HCT116 (cell line): ENCODE data around the gene TRAT1. TPM values are rescaled to one million over a fixed set of nuclear protein-coding genes. Genes with fewer than 3 reads are reported as not detected.

Experiments used
- ATAC-seq: fragments of 200-7000 bp; cut with Tn5 transposase; 2 replicates; pipeline ENCODE4 v1.9.1; 2020; ENCODE audit warnings: mild to moderate bottlenecking, moderate library complexity
- BruUV-seq: library from RNA; stranded (reverse); fragments of 400-500 nt; replicated peaks from 2 replicates; lab custom pipeline; 2021; lab: Mats Ljungman, UMichigan
- CTCF ChIA-PET: fragments of 300-600 bp; sonication (Branson Sonifier 250); formaldehyde crosslinking; loops from one replicate; lab custom pipeline; 2021; ENCODE audit warnings: antibody characterized with exemption; lab: Charles Lee
- POLR2A ChIA-PET: fragments of 300-600, 350-600 bp; sonication (Branson Sonifier 250); formaldehyde crosslinking; loops from one replicate; lab custom pipeline; 2021; ENCODE audit warnings: antibody characterized with exemption; lab: Charles Lee
- RAD21 ChIA-PET, 2 experiments: fragments of 300-600 bp; sonication (Branson Sonifier 250); formaldehyde crosslinking; loops; one replicate each; lab custom pipeline; 2023; ENCODE audit warnings: low total read pairs in 2 of 2; ENCODE audit not compliant: uncharacterized antibody in 2 of 2, unreplicated experiment in 2 of 2, low non-redundant PET in 1 of 2; lab: Charles Lee
- DNase-seq: peaks from one replicate; pipeline ENCODE4 v3.0.0-alpha.2; 2010; ENCODE audit warnings: low read depth, low spot score
- H2AFZ ChIP-seq: fragments of 200-600 bp; shearing (Covaris generic), sonication (generic); 2 replicates; pipeline ENCODE4 v1.6.1; 2017; ENCODE audit warnings: low read depth, mixed run types, mixed read lengths, antibody characterized with exemption, low read length; ENCODE audit not compliant: poor library complexity, severe bottlenecking
- H3K27ac ChIP-seq: 2 replicates; pipeline ENCODE4 v1.5.1; 2012; ENCODE audit warnings: low read depth, low read length
- H3K27me3 ChIP-seq: fragments of 200-600 bp; sonication (generic); 2 replicates; pipeline ENCODE4 v1.6.1; 2016; ENCODE audit warnings: mixed run types, low read length, mixed read lengths; ENCODE audit not compliant: insufficient read depth
- H3K36me3 ChIP-seq, 2 experiments: fragments of 200-500 bp in 1 of 2; fragments of 200-600 bp in 1 of 2; sonication (Bioruptor generic) in 1 of 2; sonication (generic) in 1 of 2; 2 replicates each; pipeline versions ENCODE4 v1.5.1 to v1.6.1; 2014 to 2016; ENCODE audit warnings: low read length in 2 of 2, inconsistent platforms in 1 of 2, mixed read lengths in 1 of 2, mixed run types in 1 of 2; ENCODE audit not compliant: insufficient read depth in 2 of 2, control insufficient read depth in 1 of 2
- H3K4me1 ChIP-seq, 2 experiments: fragments of 200-600 bp in 1 of 2; sonication (generic) in 1 of 2; 2 replicates each; pipeline versions ENCODE4 v1.5.1 to v1.6.1; 2012 to 2017; ENCODE audit warnings: low read length in 2 of 2, inconsistent platforms in 1 of 2, mild to moderate bottlenecking in 1 of 2, mixed read lengths in 1 of 2, mixed run types in 1 of 2, moderate library complexity in 1 of 2; ENCODE audit not compliant: insufficient read depth in 2 of 2, control insufficient read depth in 1 of 2
- H3K4me2 ChIP-seq: fragments of 200-600 bp; sonication (generic); 2 replicates; pipeline ENCODE4 v1.6.1; 2017; ENCODE audit warnings: mixed run types, low read length, mixed read lengths
- H3K4me3 ChIP-seq, 2 experiments: fragments of 200-600 bp in 1 of 2; sonication (generic) in 1 of 2; replicated peaks in 1 of 2; 2 replicates each; pipeline ENCODE4 v1.5.1; 2011 to 2016; ENCODE audit warnings: low read length in 2 of 2, control low read depth in 1 of 2, low read depth in 1 of 2, mild to moderate bottlenecking in 1 of 2, mixed read lengths in 1 of 2, mixed run types in 1 of 2
- H3K79me2 ChIP-seq: fragments of 200-600 bp; sonication (generic); 2 replicates; pipeline ENCODE4 v1.6.1; 2017; ENCODE audit warnings: mild to moderate bottlenecking, mixed run types, low read length, moderate library complexity, mixed read lengths; ENCODE audit not compliant: insufficient read depth
- H3K9ac ChIP-seq: fragments of 200-600 bp; sonication (generic); 2 replicates; pipeline ENCODE4 v1.6.1; 2016; ENCODE audit warnings: low read length, mixed read lengths
- H3K9me2 ChIP-seq: fragments of 200-600 bp; sonication (generic), shearing (Covaris generic); 2 replicates; pipeline ENCODE4 v1.6.1; 2017; ENCODE audit warnings: mixed run types, mild to moderate bottlenecking, moderate library complexity; ENCODE audit not compliant: insufficient read depth
- H3K9me3 ChIP-seq, 2 experiments: fragments of 200-500 bp in 1 of 2; fragments of 200-600 bp in 1 of 2; sonication (Bioruptor generic) in 1 of 2; sonication (generic) in 1 of 2; 2 replicates each; pipeline ENCODE4 v1.6.1; 2014 to 2017; ENCODE audit warnings: low read length in 2 of 2, mixed read lengths in 2 of 2, inconsistent platforms in 1 of 2, low read depth in 1 of 2, mild to moderate bottlenecking in 1 of 2, mixed run types in 1 of 2, moderate library complexity in 1 of 2; ENCODE audit not compliant: control insufficient read depth in 1 of 2, insufficient read depth in 1 of 2
- H4K20me1 ChIP-seq: fragments of 200-600 bp; sonication (generic), shearing (Covaris generic); 2 replicates; pipeline ENCODE4 v1.6.1; 2017; ENCODE audit warnings: mixed run types, mild to moderate bottlenecking, moderate library complexity; ENCODE audit not compliant: insufficient read depth
- CBX3 ChIP-seq: IDR thresholded peaks from 2 replicates; pipeline ENCODE4 v1.6.1; 2012; ENCODE audit warnings: low read depth
- CEBPB ChIP-seq: IDR thresholded peaks from 2 replicates; pipeline ENCODE4 v1.6.1; 2012; ENCODE audit warnings: low read depth
- CTCF ChIP-seq, 3 experiments: fragments of 200-600 bp in 1 of 3; sonication (generic) in 1 of 3; IDR thresholded peaks in 2 of 3; conservative IDR thresholded peaks in 1 of 3; 2 replicates each; pipeline ENCODE4 v1.5.1; 2012 to 2017; ENCODE audit warnings: low read depth in 2 of 3, low read length in 2 of 3, antibody characterized with exemption in 1 of 3, borderline replicate concordance in 1 of 3, control low read depth in 1 of 3, mild to moderate bottlenecking in 1 of 3, mixed read lengths in 1 of 3, mixed run types in 1 of 3, moderate library complexity in 1 of 3; ENCODE audit not compliant: insufficient read depth in 1 of 3
- ELF1 ChIP-seq: IDR thresholded peaks from 2 replicates; pipeline ENCODE4 v1.6.1; 2012; ENCODE audit warnings: low read depth, borderline replicate concordance
- FOSL1 ChIP-seq: IDR thresholded peaks from 2 replicates; pipeline ENCODE4 v1.6.1; 2012; ENCODE audit warnings: low read depth
- JUND ChIP-seq: IDR thresholded peaks from 2 replicates; pipeline ENCODE4 v1.6.1; 2012
- POLR2AphosphoS5 ChIP-seq: IDR thresholded peaks from 2 replicates; pipeline ENCODE4 v1.6.1; 2011; ENCODE audit warnings: mild to moderate bottlenecking, low read depth, low read length, moderate library complexity
- RAD21 ChIP-seq: IDR thresholded peaks from 2 replicates; pipeline ENCODE4 v1.6.1; 2012; ENCODE audit warnings: low read depth, mild to moderate bottlenecking
- SIN3A ChIP-seq: IDR thresholded peaks from 2 replicates; pipeline ENCODE4 v1.6.1; 2012; ENCODE audit warnings: low read depth
- SP1 ChIP-seq: IDR thresholded peaks from 2 replicates; pipeline ENCODE4 v1.6.1; 2012; ENCODE audit warnings: low read depth
- SRF ChIP-seq: IDR thresholded peaks from 2 replicates; pipeline ENCODE4 v1.6.1; 2012; ENCODE audit warnings: low read depth
- TCF7L2 ChIP-seq: IDR thresholded peaks from 2 replicates; pipeline ENCODE4 v1.7.0; 2011; ENCODE audit warnings: borderline replicate concordance, inconsistent platforms; ENCODE audit not compliant: insufficient read depth, insufficient read length; ENCODE audit errors: extremely low read depth
- YY1 ChIP-seq: IDR thresholded peaks from 2 replicates; pipeline ENCODE4 v1.6.1; 2011; ENCODE audit warnings: low read length, low read depth, moderate library complexity, mild to moderate bottlenecking; ENCODE audit not compliant: insufficient replicate concordance; ENCODE audit errors: extremely low read depth
- ZNF274 ChIP-seq: fragments of 200-500 bp; sonication (Bioruptor generic); IDR thresholded peaks from 2 replicates; pipeline ENCODE4 v1.6.1; 2014; ENCODE audit warnings: mild to moderate bottlenecking, low read depth, low read length, inconsistent platforms
- intact Hi-C: fragments of 100-400 bp; cut with micrococcal nuclease; formaldehyde crosslinking; loops from 2 replicates; pipeline ENCODE4 v1.10.0; 2022
- total RNA-seq: library from RNA; stranded (reverse); gene quantifications from one replicate; pipeline ENCODE4 v1.2.1, GENCODE V29; 2021; ENCODE audit not compliant: unreplicated experiment
- TF ChIP-seq, protein P1 (sequence below): IDR thresholded peaks from 2 replicates; pipeline ENCODE4 v1.6.1; 2012
- TF ChIP-seq, protein P2 (sequence below): IDR thresholded peaks from 2 replicates; pipeline ENCODE4 v1.6.1; 2011; ENCODE audit warnings: mild to moderate bottlenecking, low read length, moderate library complexity; ENCODE audit not compliant: insufficient replicate concordance; ENCODE audit errors: extremely low read depth
- TF ChIP-seq, protein P3 (sequence below): IDR thresholded peaks from 2 replicates; pipeline ENCODE4 v1.6.1; 2012; ENCODE audit warnings: low read depth
- TF ChIP-seq, protein P4 (sequence below): IDR thresholded peaks from 2 replicates; pipeline ENCODE4 v1.6.1; 2012

The TRAT1 gene
- total RNA-seq, 1 experiment from 2014 or later, result not detected

GRCh38 chr3:108826309-108827187 lies 4.0 kb downstream of the TRAT1 start:
- Histone ChIP-seq H3K9ac (no peak overlapping the region), H3K27me3 (no peaks in the 10 kb centered on the region), H3K27ac (no peak overlapping the region), H3K9me3 (no peaks in the 10 kb centered on the region), H2AFZ (no peak overlapping the region), H4K20me1 (no peaks in the 10 kb centered on the region), H3K9me2 (no peaks in the 10 kb centered on the region), H3K4me3 (no peak overlapping the region), H3K36me3 (no peaks in the 10 kb centered on the region), H3K79me2 (no peaks in the 10 kb centered on the region), H3K4me2 (no peak overlapping the region), H3K4me1 (no peaks in the 10 kb centered on the region)
- no peak for ATAC-seq
- CTCF ChIA-PET, result interaction anchor here (2.2 kb wide), 1 partner anchor 8 kb away, joined by 5 read pairs; no protein-coding TSS in a partner anchor
- no peak for TF ChIP-seq ELF1
- TF ChIP-seq POLR2AphosphoS5, result no peak
- TF ChIP-seq, protein P1, sequence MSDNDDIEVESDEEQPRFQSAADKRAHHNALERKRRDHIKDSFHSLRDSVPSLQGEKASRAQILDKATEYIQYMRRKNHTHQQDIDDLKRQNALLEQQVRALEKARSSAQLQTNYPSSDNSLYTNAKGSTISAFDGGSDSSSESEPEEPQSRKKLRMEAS, result no peak
- no peak for TF ChIP-seq FOSL1
- TF ChIP-seq, protein P2, sequence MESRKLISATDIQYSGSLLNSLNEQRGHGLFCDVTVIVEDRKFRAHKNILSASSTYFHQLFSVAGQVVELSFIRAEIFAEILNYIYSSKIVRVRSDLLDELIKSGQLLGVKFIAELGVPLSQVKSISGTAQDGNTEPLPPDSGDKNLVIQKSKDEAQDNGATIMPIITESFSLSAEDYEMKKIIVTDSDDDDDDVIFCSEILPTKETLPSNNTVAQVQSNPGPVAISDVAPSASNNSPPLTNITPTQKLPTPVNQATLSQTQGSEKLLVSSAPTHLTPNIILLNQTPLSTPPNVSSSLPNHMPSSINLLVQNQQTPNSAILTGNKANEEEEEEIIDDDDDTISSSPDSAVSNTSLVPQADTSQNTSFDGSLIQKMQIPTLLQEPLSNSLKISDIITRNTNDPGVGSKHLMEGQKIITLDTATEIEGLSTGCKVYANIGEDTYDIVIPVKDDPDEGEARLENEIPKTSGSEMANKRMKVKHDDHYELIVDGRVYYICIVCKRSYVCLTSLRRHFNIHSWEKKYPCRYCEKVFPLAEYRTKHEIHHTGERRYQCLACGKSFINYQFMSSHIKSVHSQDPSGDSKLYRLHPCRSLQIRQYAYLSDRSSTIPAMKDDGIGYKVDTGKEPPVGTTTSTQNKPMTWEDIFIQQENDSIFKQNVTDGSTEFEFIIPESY, result no peak
- TF ChIP-seq CTCF (IDR thresholded peaks at IDR 0.05 in 2 of 3, conservative IDR thresholded peaks at IDR 0.05 in 1 of 3; ENCODE audit: borderline replicate concordance in 1 of 3, insufficient read depth in 1 of 3, low read depth in 2 of 3, low read length in 2 of 3), result no peak
- TF ChIP-seq CBX3, result no peak
- TF ChIP-seq RAD21, result no peak
- TF ChIP-seq ZNF274, result no peak
- TF ChIP-seq, protein P3, sequence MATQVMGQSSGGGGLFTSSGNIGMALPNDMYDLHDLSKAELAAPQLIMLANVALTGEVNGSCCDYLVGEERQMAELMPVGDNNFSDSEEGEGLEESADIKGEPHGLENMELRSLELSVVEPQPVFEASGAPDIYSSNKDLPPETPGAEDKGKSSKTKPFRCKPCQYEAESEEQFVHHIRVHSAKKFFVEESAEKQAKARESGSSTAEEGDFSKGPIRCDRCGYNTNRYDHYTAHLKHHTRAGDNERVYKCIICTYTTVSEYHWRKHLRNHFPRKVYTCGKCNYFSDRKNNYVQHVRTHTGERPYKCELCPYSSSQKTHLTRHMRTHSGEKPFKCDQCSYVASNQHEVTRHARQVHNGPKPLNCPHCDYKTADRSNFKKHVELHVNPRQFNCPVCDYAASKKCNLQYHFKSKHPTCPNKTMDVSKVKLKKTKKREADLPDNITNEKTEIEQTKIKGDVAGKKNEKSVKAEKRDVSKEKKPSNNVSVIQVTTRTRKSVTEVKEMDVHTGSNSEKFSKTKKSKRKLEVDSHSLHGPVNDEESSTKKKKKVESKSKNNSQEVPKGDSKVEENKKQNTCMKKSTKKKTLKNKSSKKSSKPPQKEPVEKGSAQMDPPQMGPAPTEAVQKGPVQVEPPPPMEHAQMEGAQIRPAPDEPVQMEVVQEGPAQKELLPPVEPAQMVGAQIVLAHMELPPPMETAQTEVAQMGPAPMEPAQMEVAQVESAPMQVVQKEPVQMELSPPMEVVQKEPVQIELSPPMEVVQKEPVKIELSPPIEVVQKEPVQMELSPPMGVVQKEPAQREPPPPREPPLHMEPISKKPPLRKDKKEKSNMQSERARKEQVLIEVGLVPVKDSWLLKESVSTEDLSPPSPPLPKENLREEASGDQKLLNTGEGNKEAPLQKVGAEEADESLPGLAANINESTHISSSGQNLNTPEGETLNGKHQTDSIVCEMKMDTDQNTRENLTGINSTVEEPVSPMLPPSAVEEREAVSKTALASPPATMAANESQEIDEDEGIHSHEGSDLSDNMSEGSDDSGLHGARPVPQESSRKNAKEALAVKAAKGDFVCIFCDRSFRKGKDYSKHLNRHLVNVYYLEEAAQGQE, result no peak
- no peak for TF ChIP-seq SP1
- TF ChIP-seq YY1, result no peak
- TF ChIP-seq SIN3A, result no peak
- no peak for TF ChIP-seq CEBPB
- TF ChIP-seq, protein P4, sequence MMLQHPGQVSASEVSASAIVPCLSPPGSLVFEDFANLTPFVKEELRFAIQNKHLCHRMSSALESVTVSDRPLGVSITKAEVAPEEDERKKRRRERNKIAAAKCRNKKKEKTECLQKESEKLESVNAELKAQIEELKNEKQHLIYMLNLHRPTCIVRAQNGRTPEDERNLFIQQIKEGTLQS, result no peak
- TF ChIP-seq TCF7L2, result no peak
- no peak for TF ChIP-seq SRF
- no peak for TF ChIP-seq JUND
- POLR2A ChIA-PET, result no interaction called here
- BruUV-seq, result no TSS peak
- DNase-seq, result no peak
- RAD21 ChIA-PET, result no interaction called here
- intact Hi-C loops, result no loop called here
